Posterior vena cava (tissue), 2 donors: Measurements from ENCODE around the gene MOCOS. TPM values are rescaled to one million over a fixed set of nuclear protein-coding genes. Genes with fewer than 3 reads are reported as not detected.

ENCODE experiments used
- DNase-seq: peaks from one replicate; pipeline ENCODE4 v3.0.0-alpha.2; 2020; ENCODE audit warnings: low spot score
- intact Hi-C, 2 donors: fragments of 100-400 bp; cut with DNase I; formaldehyde crosslinking; loops; one replicate each; pipeline versions ENCODE4 v1.14.1 to v1.14.2; 2022 to 2023
- total RNA-seq, 2 donors: library from RNA; stranded (reverse); fragmentation: NEBNext Ultra II Directional; extraction: Animal tissue kit (Norgen Biotek cat#: 25700); gene quantifications; one replicate each; pipeline ENCODE4 v1.2.1, GENCODE V29; 2021
- donor health status: DM: yes; HTN: yes; CAD: no.
- donor health status: DM: yes; HTN: yes; CAD: no.

Gene MOCOS
- total RNA-seq, 2 donors from 2014 or later, result 1.2 to 1.3 TPM

- DNase-seq, result no peak
- intact Hi-C loops, result no loop called here
Measured at GRCh38 chr18:36175481-36175880, 11.8 kb upstream of the MOCOS start.

GRCh38 chr18:36176177-36176584, 11.1 kb upstream of the MOCOS start:
- DNase-seq, result no peak
- intact Hi-C loops, result no loop called here

- DNase-seq, result no peak
- intact Hi-C loops, result no loop called here
Measured at GRCh38 chr18:36176711-36177110, 10.6 kb upstream of the MOCOS start.

- no peak for DNase-seq
- intact Hi-C loops, result no loop called here
Measured at GRCh38 chr18:36177913-36178312, 9.4 kb upstream of the MOCOS start.

GRCh38 chr18:36179562-36180355, 7.5 kb upstream of the MOCOS start:
- DNase-seq, result peak; percentile 90
- intact Hi-C loops, result loop anchor here in 1 of 2 donors (10.0 kb wide), 1 partner anchor 105 kb away; no protein-coding TSS in a partner anchor

- intact Hi-C loops, result loop anchor here in 1 of 2 donors (10.0 kb wide), 1 partner anchor 103 kb away; no protein-coding TSS in a partner anchor
- DNase-seq, result no peak
Measured at GRCh38 chr18:36181441-36181840, 5.9 kb upstream of the MOCOS start.

GRCh38 chr18:36181898-36182506, 5.3 kb upstream of the MOCOS start:
- intact Hi-C loops, result loop anchor here in 1 of 2 donors (10.0 kb wide), 1 partner anchor 103 kb away; no protein-coding TSS in a partner anchor
- no peak for DNase-seq

GRCh38 chr18:36183033-36183432, 4.3 kb upstream of the MOCOS start:
- intact Hi-C loops, result loop anchor here in 1 of 2 donors (10.0 kb wide), 1 partner anchor 102 kb away; no protein-coding TSS in a partner anchor
- no peak for DNase-seq

GRCh38 chr18:36183987-36184386, 3.3 kb upstream of the MOCOS start:
- no peak for DNase-seq
- intact Hi-C loops, result loop anchor here in 1 of 2 donors (10.0 kb wide), 1 partner anchor 101 kb away; no protein-coding TSS in a partner anchor

- no peak for DNase-seq
- intact Hi-C loops, result loop anchor here (5.0 to 10.0 kb wide), 2 partner anchors 100 to 318 kb away; no protein-coding TSS in a partner anchor
Measured at GRCh38 chr18:36185157-36185556, 2.1 kb upstream of the MOCOS start.

GRCh38 chr18:36185901-36186460, 1.3 kb upstream of the MOCOS start:
- no peak for DNase-seq
- intact Hi-C loops, result loop anchor here (5.0 to 10.0 kb wide), 2 partner anchors 99 to 319 kb away; no protein-coding TSS in a partner anchor

- intact Hi-C loops, result loop anchor here (5.0 to 10.0 kb wide), 2 partner anchors 98 to 319 kb away; no protein-coding TSS in a partner anchor
- peak; percentile 85 for DNase-seq
Measured at GRCh38 chr18:36186461-36187192, 670 bp upstream of the MOCOS start.

GRCh38 chr18:36187826-36188721, 777 bp downstream of the MOCOS start:
- intact Hi-C loops, result loop anchor here (5.0 to 10.0 kb wide), 2 partner anchors 97 to 321 kb away; no protein-coding TSS in a partner anchor

GRCh38 chr18:36188916-36189315, 1.6 kb downstream of the MOCOS start:
- intact Hi-C loops, result loop anchor here (5.0 to 10.0 kb wide), 2 partner anchors 96 to 322 kb away; no protein-coding TSS in a partner anchor
- no peak for DNase-seq

More at GRCh38 chr18:36187826-36188721, 777 bp downstream of the MOCOS start:
- DNase-seq, result no peak

GRCh38 chr18:36189486-36189885, 2.2 kb downstream of the MOCOS start:
- DNase-seq, result no peak
- intact Hi-C loops, result loop anchor here (5.0 to 10.0 kb wide), 2 partner anchors 95 to 322 kb away; no protein-coding TSS in a partner anchor

GRCh38 chr18:36191286-36191685, 4.0 kb downstream of the MOCOS start:
- intact Hi-C loops, result no loop called here
- DNase-seq, result no peak

GRCh38 chr18:36191711-36192110, 4.4 kb downstream of the MOCOS start:
- intact Hi-C loops, result no loop called here

More at GRCh38 chr18:36191711-36192110, 4.4 kb downstream of the MOCOS start:
- no peak for DNase-seq
